ENCODE data around the gene MUS81.

GRCh38 chr11:65903715-65904114 lies 43.5 kb downstream of the MUS81 start:
- TF ChIP-seq POLR2A (IDR thresholded peaks at IDR 0.05) (no peak), CTCF (IDR thresholded peaks at IDR 0.05) (no peak), EP300 (IDR thresholded peaks at IDR 0.05) (no peak)
